Panc1 (cell line): ENCODE measurements around the gene MAP4K2.

Experiments
- CTCF ChIP-seq: fragments of 450-650 bp; IDR thresholded peaks from 2 replicates; pipeline ENCODE4 v1.5.1; 2017; ENCODE audit warnings: mild to moderate bottlenecking
- TCF7L2 ChIP-seq: IDR thresholded peaks from 2 replicates; pipeline ENCODE4 v1.6.1; 2011; ENCODE audit warnings: mild to moderate bottlenecking, low read depth, low read length, inconsistent platforms

- TF ChIP-seq CTCF (no peak), TCF7L2 (no peak)
Measured at GRCh38 chr11:64791781-64792291, 11.2 kb downstream of the MAP4K2 start.
